T follicular helper cell (primary cell): ENCODE results near the gene UFSP1.
"Not testable (repeated sequence)": the region's sequence is repeated elsewhere in the genome, so short reads cannot be mapped to it uniquely, and the experiment has no call there.

Source experiments
- DNase-seq: peaks from one replicate; pipeline ENCODE4 v3.0.0-alpha.2; 2020; ENCODE audit warnings: low read depth

UFSP1 gene

DNA sequence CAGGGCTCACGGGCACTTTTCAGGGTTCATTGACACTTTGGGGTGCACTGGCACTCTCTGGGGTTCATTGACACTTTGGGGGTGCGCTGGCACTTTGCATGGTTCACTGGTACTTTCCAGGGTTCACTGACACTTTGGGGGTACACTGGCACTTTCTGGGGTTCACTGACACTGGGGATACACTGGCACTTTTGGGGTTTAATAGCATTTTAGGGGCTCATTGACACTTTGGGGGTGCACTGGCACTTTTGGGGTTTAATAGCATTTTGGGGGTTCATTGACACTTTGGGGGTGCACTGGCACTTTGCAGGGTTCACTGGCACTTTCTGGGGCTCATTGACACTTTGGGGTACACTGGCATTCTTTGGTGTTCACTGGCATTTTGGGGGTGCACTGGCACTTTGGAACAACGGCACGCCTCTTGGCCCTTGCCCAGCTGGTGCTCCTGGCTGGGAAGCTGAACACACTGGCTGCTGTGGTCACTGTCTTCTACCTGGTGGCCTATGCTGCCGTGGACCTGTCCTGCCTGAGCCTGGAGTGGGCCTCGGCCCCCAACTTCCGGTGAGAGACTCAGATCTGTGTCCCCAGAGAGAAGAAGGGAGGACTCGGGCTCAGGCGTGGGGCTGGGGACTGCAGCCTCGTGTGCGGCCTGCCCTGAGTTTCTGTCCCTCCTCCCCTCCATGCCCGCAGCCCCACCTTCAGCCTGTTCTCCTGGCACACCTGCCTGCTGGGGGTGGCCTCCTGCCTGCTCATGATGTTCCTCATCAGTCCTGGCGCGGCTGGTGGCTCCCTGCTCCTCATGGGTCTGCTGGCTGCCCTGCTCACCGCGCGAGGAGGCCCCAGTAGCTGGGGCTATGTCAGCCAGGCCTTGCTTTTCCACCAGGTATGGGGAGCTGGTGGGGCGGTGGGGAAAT lies 28.6 kb downstream of the UFSP1 start:
- no peak for DNase-seq

DNA sequence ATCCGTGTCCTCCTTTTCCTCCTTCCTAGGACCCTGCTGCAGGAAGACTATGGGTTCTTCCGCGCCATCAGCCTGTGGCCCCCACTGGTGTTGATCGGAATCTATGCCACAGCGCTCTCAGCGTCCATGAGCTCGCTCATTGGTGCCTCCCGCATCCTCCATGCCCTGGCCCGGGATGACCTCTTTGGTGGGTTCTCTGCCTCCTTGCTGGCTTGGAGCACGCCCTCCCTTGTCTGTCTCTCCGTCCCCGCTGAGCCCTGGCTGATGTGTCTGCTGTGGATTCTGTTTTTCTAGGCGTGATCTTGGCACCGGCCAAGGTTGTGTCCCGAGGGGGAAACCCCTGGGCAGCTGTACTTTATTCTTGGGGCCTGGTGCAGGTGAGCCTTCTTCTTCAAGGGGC lies 29.7 kb downstream of the UFSP1 start:
- DNase-seq: no peak

DNA sequence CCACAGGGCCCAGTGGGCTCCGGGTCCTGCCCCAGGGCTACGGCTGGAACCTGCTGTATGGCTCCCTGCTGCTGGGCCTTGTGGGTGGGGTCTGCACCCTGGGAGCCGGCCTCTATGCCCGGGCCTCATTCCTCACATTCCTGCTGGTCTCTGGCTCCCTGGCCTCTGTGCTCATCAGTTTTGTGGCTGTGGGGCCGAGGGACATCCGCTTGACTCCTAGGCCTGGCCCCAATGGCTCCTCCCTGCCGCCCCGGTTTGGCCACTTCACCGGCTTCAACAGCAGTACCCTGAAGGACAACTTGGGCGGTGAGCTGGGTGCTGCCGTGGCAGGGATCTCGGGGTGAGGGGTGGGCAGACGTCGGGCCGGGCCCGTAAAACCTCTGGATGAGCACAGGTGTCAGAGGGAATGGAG lies 32.6 kb downstream of the UFSP1 start:
- no peak for DNase-seq

DNA sequence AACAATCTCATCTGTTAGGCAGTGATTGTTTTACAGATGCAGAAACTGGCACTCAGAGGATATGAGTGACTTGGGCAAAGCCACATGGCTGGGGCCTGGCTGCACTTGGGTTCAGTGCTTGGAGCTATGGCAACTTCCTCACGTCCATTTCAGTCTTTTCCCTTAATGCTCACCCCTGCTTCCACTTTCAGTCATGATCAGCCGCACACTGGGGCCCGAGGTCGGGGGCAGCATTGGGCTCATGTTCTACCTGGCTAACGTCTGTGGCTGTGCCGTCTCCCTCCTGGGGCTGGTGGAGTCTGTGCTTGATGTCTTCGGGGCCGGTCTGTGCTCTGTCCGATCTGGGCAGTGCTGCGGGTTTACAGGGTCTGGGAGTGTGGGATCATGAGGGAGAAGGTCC lies 34.0 kb downstream of the UFSP1 start:
- DNase-seq: no peak

DNA sequence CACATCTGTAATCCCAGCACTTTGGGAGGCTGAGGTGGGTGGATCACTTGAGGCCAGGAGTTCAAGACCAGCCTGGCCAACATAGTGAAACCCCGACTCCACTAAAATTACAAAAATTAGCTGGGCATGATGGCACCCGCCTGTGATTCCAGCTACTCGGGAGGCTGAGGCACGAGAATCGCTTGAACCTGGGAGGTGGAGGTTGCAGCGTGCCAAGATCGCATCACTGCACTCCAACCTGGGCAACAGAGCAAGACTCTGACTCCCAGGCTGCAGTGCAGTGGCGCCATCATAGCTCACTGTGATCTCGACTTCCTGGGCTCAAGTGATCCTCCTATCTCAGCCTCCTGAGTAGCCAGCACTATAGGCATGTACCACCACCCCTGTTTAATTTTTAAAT lies 34.6 kb downstream of the UFSP1 start:
- DNase-seq: not testable (repeated sequence)

DNA sequence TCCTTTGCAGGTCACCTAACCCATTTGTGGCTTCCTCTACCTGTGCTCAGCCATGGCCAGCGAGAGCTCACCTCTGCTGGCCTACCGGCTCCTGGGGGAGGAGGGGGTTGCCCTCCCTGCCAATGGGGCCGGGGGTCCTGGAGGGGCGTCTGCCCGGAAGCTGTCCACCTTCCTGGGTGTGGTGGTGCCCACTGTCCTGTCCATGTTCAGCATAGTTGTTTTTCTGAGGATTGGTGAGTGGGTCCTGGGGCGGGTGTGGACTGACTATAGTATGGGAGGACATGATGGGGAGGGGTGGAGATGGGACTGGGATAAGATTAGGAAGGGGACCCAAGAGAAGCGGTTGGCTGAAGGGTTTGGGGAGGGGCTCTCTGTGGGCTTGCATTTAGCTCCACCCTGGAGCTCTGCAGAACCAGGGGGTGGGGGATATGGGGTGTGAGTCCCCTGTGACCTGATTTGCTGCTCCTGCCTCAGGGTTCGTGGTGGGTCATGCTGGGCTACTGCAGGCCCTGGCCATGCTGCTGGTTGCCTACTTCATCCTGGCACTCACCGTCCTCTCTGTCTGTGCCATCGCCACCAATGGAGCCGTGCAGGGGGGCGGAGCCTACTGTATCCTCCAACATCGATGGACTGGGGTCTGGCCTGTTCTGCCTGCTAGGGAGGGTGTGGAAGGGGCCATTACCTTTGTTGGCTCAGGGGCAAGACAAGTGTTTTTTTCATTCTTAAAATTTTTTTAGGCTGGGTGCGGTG lies 35.2 kb downstream of the UFSP1 start:
- no peak for DNase-seq

DNA sequence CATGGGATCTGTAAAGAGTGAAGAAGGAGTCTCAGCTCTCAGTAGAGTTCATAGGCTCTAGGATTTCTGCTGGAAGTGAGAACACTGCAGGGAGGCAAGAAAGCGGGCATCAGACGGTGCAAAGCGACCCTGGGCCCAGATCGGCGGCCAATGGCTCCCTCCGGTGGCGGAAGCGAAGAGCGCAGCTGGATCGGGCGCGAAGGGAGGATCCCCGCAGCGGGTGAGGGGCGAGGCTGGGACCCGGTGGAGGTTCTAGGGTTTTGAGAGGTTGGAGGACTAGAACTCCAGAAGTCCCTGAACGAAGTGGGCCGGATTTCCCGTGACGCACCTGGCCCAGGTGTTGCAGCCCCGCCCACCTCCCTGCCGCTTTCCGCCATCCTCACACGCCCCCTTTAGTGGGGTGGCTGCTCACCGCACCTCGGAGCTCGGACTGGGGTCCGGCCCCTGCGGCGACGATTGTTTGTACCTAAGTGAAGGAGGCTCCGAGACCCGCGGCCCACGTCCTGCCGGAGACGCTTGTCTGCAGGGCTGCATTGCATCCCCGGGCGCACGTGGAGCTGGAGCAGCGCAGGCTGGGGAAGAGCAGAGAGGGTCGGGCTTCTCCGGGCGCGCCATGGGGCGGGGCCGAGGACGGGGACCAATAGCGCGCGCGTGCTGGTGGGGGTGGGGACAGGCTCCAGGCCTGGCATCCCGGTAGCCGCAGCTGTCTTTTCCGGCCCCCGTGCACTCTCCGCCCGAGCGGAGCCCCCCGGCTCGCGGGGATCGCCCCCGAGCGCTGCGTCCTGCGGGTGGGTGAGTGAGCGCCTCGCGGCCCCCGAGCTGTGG lies 37.3 kb downstream of the UFSP1 start, which contains the start of gene SLC12A9:
SLC12A9 (plus strand) TSS at position 666 of the 825 bp plus-strand sequence. CDS start 1,485 bp downstream, outside the sequence.
- peak; percentile 74 for DNase-seq

DNA sequence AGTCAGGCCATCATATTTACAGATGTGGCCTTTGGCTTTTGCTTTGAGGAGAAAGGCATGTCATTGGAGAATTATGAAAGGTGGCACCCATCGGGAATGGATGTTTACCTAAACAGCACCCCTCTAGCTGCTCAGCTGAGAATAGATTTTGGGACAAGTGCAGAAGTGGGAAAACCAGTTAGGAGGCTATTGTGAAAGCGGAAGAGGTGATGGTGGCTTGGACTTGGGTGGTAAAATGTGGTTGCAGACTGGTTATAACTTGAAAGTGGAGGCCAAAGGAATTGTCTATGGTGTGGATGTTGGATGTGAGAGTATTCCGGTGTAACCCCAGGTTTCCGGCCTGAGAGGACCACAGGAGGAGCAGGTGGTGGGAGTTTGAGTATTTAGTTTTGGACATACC lies 42.2 kb downstream of the UFSP1 start:
- no peak for DNase-seq

DNA sequence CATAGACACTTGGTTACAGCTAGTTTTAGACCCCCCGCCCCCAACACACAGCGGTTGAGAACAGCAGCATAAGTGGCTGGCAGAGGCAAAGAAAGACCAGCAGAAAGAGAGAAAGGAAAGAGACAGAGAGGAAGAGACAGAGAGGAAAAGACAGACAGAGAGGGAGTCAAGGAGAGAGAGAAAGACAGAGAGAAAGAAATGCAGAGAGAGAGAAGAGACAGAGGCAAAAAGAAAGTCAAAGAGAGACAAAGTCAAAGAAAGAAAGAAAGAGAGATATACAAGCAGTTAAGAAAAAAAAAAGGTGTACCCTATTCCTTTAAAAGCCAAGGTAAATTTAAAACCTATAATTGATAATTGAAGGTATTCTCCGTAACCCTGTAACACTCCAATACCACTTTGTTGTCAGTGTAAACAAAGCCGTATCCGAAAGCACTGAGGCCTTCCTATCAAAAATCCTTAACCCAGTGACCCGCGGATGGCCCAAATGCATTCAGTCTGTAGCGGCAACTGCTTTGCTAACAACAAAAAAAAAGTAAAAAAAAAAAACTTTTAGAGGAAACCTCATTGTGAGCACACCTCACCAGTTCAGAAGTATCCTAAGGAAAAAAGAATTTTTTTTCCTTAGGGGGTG lies 48.9 kb downstream of the UFSP1 start:
- DNase-seq: no peak

DNA sequence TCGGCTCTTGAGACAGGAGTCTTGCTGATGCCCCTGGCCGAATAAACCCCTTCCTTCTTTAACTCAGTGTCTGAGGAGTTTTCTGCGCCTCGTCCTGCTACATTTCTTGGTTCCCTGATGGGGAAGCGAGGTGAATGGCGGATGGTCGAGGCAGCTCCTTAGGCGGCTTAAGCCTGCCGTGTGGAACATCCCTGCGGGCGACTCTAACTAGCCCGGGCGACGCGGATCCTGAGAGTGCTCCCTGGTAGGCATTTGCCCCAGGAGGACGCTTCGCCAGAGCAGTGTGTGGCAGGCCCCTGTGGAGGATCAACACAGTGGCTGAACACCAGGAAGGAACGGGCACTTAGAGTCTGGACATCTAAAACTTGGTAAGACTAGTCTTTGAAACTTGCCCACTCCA lies 50.2 kb downstream of the UFSP1 start:
- no peak for DNase-seq
